Uterus (tissue), 2 donors: ENCODE measurements around the gene SLC6A17.

Experiments used
- POLR2A ChIP-seq, 2 donors: fragments of 450-650 bp; IDR thresholded peaks; one replicate each; pipeline ENCODE4 v1.6.1; 2016; ENCODE audit warnings: antibody characterized with exemption in 2 of 2, mild to moderate bottlenecking in 1 of 2, moderate library complexity in 1 of 2
- TF ChIP-seq, protein P1 (sequence below), 4 experiments: fragments of 200-600 bp in 2 of 4; fragments of 450-650 bp in 2 of 4; sonication (generic) in 2 of 4; IDR thresholded peaks; one replicate each; pipeline ENCODE4 v1.5.1; 2016 to 2019; ENCODE audit warnings: antibody characterized with exemption in 4 of 4, mild to moderate bottlenecking in 2 of 4, moderate library complexity in 1 of 4

DNA sequence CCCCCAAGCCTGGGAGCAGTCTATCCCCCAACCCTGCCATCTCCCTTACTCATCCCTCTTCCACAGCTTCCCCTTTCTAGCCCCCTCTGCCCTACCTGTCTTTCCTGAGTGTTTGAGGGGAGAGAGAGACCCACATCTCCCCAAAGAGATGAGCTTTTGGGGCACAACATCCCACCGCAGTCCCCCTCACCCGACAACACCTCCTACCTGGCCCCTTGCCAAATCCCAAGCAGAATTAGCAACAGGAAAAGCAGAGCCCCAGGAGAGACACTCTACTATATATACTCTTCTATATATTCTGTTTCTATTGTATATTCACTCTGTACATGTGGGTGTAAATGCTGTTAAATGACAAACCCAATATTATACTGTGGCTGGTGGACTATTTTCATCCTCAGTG is 49.9 kb downstream of the SLC6A17 start:
- TF ChIP-seq, protein P1, sequence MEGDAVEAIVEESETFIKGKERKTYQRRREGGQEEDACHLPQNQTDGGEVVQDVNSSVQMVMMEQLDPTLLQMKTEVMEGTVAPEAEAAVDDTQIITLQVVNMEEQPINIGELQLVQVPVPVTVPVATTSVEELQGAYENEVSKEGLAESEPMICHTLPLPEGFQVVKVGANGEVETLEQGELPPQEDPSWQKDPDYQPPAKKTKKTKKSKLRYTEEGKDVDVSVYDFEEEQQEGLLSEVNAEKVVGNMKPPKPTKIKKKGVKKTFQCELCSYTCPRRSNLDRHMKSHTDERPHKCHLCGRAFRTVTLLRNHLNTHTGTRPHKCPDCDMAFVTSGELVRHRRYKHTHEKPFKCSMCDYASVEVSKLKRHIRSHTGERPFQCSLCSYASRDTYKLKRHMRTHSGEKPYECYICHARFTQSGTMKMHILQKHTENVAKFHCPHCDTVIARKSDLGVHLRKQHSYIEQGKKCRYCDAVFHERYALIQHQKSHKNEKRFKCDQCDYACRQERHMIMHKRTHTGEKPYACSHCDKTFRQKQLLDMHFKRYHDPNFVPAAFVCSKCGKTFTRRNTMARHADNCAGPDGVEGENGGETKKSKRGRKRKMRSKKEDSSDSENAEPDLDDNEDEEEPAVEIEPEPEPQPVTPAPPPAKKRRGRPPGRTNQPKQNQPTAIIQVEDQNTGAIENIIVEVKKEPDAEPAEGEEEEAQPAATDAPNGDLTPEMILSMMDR (IDR thresholded peaks at IDR 0.05), result no peak
- no peak for TF ChIP-seq POLR2A (IDR thresholded peaks at IDR 0.05)
